Ishikawa (cell line): Measurements from ENCODE around the gene MEGF6.

Experiments used
- CEBPB ChIP-seq: IDR thresholded peaks from 2 replicates; pipeline ENCODE4 v1.6.1; 2012
- CREB1 ChIP-seq: IDR thresholded peaks from 2 replicates; pipeline ENCODE4 v1.6.1; 2012; ENCODE audit warnings: low read depth
- EGR1 ChIP-seq: IDR thresholded peaks from 2 replicates; pipeline ENCODE4 v1.6.1; 2012
- EP300 ChIP-seq: IDR thresholded peaks from 2 replicates; pipeline ENCODE4 v1.6.1; 2012; ENCODE audit warnings: borderline replicate concordance
- FOXM1 ChIP-seq: IDR thresholded peaks from 2 replicates; pipeline ENCODE4 v1.6.1; 2012; ENCODE audit warnings: low read depth, borderline replicate concordance
- NFIC ChIP-seq: IDR thresholded peaks from 2 replicates; pipeline ENCODE4 v1.6.1; 2012
- RAD21 ChIP-seq: IDR thresholded peaks from 2 replicates; pipeline ENCODE4 v1.6.1; 2012; ENCODE audit warnings: low read depth
- REST ChIP-seq: IDR thresholded peaks from 2 replicates; pipeline ENCODE4 v1.6.1; 2012; ENCODE audit warnings: low read depth, mild to moderate bottlenecking
- TAF1 ChIP-seq: IDR thresholded peaks from 2 replicates; pipeline ENCODE4 v1.6.1; 2012; ENCODE audit warnings: low read depth, mild to moderate bottlenecking
- TCF12 ChIP-seq: IDR thresholded peaks from 2 replicates; pipeline ENCODE4 v1.6.1; 2012; ENCODE audit warnings: low read depth
- TEAD4 ChIP-seq: IDR thresholded peaks from 2 replicates; pipeline ENCODE4 v1.6.1; 2012
- YY1 ChIP-seq: IDR thresholded peaks from 2 replicates; pipeline ENCODE4 v1.6.1; 2012; ENCODE audit warnings: low read depth
- ZBTB7A ChIP-seq: IDR thresholded peaks from 2 replicates; pipeline ENCODE4 v1.6.1; 2012; ENCODE audit warnings: low read depth
- TF ChIP-seq, protein P1 (sequence below): IDR thresholded peaks from 2 replicates; pipeline ENCODE4 v1.6.1; 2012
- TF ChIP-seq, protein P2 (sequence below): IDR thresholded peaks from 2 replicates; pipeline ENCODE4 v1.6.1; 2012

The MEGF6 gene

GRCh38 chr1:3509721-3510120 is 101.6 kb downstream of the MEGF6 start:
- TF ChIP-seq REST (no peak), NFIC (no peak), FOXM1 (no peak), CEBPB (no peak), YY1 (no peak), EGR1 (no peak), ZBTB7A (no peak), RAD21 (no peak), TAF1 (no peak; the same call in 1 of the 2 replicates), TEAD4 (no peak), CREB1 (no peak), TCF12 (no peak), EP300 (no peak)
- TF ChIP-seq, protein P1, sequence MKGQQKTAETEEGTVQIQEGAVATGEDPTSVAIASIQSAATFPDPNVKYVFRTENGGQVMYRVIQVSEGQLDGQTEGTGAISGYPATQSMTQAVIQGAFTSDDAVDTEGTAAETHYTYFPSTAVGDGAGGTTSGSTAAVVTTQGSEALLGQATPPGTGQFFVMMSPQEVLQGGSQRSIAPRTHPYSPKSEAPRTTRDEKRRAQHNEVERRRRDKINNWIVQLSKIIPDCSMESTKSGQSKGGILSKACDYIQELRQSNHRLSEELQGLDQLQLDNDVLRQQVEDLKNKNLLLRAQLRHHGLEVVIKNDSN: no peak
- TF ChIP-seq, protein P2, sequence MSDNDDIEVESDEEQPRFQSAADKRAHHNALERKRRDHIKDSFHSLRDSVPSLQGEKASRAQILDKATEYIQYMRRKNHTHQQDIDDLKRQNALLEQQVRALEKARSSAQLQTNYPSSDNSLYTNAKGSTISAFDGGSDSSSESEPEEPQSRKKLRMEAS: no peak

DNA sequence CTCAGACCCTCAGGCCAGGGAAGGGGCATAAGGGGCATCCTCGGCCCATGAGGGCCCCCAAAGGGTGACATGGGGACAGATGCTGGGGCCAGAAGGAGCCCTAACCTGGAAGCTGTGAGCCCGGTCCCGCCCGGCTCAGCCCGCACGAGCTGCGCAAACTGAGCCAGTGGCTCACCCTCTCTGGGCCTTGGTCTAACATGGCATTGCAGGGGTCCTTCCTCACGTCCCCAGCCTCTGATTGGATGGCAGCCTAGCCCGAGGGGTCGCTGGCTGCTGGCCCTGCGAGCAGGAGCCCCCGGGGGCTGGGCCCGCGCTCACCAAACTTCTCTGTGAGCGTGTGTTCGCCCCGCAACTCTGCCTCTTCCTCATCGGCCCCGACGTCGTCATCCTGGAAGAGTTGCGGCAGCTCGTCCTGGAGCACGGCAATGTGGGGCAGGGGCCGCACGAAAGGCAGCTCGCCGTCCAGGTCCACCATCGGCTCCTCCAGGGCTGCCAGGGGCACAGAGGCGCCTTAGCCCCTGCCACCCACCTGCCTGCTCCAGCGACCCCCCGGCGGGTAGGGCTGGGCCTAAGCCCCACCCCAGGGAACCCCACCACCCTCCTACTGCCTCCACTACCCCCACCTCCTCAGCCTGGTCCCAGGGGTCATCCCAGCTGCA is 102.4 kb downstream of the MEGF6 start:
- TF ChIP-seq EGR1 (no peak), TCF12 (no peak), NFIC (no peak), YY1 (no peak), ZBTB7A (no peak)

GRCh38 chr1:3507636-3508275 is 103.6 kb downstream of the MEGF6 start:
- no peak for TF ChIP-seq REST
- no peak for TF ChIP-seq EGR1
- TF ChIP-seq FOXM1: no peak
- no peak for TF ChIP-seq TEAD4

DNA sequence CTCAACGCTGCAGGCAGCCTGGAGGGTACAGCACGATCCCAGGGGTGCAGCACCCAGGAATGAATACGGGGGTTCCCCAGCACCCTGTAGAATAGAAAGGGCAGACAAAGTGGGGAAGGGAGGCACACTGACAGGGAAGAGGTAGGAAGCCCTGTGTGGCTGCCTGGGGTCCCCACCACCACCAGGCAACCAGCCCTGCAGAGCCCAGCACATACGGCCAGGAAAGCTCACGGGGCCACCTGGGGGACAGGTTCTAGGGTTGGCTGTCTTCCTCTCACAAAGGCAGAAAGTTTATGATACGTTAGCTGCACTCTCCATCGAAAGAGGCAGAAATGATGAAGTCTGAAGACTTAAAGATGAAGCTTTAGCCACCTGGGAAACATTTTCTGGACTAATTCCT is 104.4 kb downstream of the MEGF6 start:
- TF ChIP-seq, protein P2: no peak
- TF ChIP-seq TCF12 (no peak), REST (no peak), EGR1 (no peak), ZBTB7A (no peak), CEBPB (no peak), YY1 (no peak), FOXM1 (no peak), RAD21 (no peak), NFIC (no peak), EP300 (no peak), TAF1 (no peak), CREB1 (no peak), TEAD4 (no peak)
- TF ChIP-seq, protein P1: no peak
